SK-N-SH (cell line): ENCODE measurements around the gene UBE2U.

ENCODE experiments used
- CTCF ChIP-seq: fragments of 200-600 bp; sonication (generic); IDR thresholded peaks from 2 replicates; pipeline ENCODE4 v1.6.1; 2017; ENCODE audit warnings: antibody characterized with exemption, mild to moderate bottlenecking, moderate library complexity
- ELF1 ChIP-seq: IDR thresholded peaks from 2 replicates; pipeline ENCODE4 v1.4.0; 2012
- GABPA ChIP-seq: IDR thresholded peaks from 2 replicates; pipeline ENCODE4 v1.4.0; 2012; ENCODE audit warnings: low read depth, mild to moderate bottlenecking
- IRF3 ChIP-seq: fragments of 150-350 bp; IDR thresholded peaks from 2 replicates; pipeline ENCODE4 v1.6.1; 2016; ENCODE audit warnings: mild to moderate bottlenecking, low read depth, low read length
- MEF2A ChIP-seq: IDR thresholded peaks from 2 replicates; pipeline ENCODE4 v1.4.0; 2012; ENCODE audit warnings: low read depth, borderline replicate concordance
- POLR2AphosphoS5 ChIP-seq: IDR thresholded peaks from 2 replicates; pipeline ENCODE4 v1.6.1; 2012; ENCODE audit warnings: low read depth, low read length
- SIN3A ChIP-seq: IDR thresholded peaks from 2 replicates; pipeline ENCODE4 v1.6.1; 2012; ENCODE audit warnings: low read depth, mild to moderate bottlenecking, low read length, moderate library complexity, borderline replicate concordance

- TF ChIP-seq MEF2A (no peak), IRF3 (no peak), GABPA (no peak), CTCF (no peak), SIN3A (no peak), POLR2AphosphoS5 (no peak), ELF1 (no peak)
These were observed 42.0 kb upstream of the UBE2U start for GRCh38 chr1:64161357-64161941.
